GM12872 (cell line): ENCODE data around the gene KIF21B.

Experiments
- TF ChIP-seq, protein P1 (sequence below): IDR thresholded peaks from 3 replicates; pipeline ENCODE4 v1.5.1; 2011; ENCODE audit warnings: low read depth, mild to moderate bottlenecking, low read length, moderate library complexity; ENCODE audit not compliant: insufficient read depth

The KIF21B gene

GRCh38 chr1:201023920-201024624, 558 bp upstream of the KIF21B start:
- TF ChIP-seq, protein P1, sequence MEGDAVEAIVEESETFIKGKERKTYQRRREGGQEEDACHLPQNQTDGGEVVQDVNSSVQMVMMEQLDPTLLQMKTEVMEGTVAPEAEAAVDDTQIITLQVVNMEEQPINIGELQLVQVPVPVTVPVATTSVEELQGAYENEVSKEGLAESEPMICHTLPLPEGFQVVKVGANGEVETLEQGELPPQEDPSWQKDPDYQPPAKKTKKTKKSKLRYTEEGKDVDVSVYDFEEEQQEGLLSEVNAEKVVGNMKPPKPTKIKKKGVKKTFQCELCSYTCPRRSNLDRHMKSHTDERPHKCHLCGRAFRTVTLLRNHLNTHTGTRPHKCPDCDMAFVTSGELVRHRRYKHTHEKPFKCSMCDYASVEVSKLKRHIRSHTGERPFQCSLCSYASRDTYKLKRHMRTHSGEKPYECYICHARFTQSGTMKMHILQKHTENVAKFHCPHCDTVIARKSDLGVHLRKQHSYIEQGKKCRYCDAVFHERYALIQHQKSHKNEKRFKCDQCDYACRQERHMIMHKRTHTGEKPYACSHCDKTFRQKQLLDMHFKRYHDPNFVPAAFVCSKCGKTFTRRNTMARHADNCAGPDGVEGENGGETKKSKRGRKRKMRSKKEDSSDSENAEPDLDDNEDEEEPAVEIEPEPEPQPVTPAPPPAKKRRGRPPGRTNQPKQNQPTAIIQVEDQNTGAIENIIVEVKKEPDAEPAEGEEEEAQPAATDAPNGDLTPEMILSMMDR = no peak

DNA sequence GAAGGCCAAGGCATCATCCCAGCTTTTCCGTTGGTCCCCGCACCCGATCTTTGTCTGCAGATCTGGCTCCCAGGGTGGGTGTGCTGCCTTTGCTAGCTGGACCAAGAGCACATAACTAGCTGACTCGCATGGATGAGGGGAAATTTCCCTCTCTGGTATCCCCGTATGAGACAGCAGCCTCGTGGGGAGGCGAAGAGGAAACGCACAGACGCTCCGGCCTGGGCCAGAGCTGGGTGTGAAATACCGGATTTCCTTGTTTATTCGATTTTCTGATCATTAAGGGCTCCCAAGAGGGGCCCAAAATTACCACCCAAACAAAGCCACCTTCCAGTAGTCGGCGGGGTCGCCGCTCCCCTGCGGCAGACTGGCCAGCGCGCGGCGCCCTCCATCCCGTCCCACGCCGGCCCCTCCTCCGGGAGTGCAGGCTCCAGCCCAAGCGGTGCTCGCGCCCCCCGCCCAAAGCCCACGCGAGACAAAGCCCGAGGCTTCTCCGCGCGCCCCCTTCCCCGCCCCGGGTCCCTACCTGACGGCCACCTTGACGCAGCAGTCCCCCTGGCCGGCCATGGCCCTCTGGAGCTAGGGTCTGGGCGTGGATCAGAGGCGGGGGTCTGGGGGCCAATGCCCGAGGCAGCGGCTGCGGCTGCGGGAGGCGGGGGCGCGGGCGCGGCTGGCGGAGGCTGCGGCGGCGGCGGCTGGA, 546 bp downstream of the KIF21B start:
- TF ChIP-seq, protein P1 = no peak

- TF ChIP-seq, protein P1 = no peak
Measured at GRCh38 chr1:201022493-201022819, 1.1 kb downstream of the KIF21B start.

GRCh38 chr1:201021630-201022492, 1.7 kb downstream of the KIF21B start:
- TF ChIP-seq, protein P1 = no peak

- TF ChIP-seq, protein P1 = peak; percentile 71
Measured at GRCh38 chr1:201020721-201021629, 2.5 kb downstream of the KIF21B start.

GRCh38 chr1:201020040-201020591, 3.4 kb downstream of the KIF21B start:
- TF ChIP-seq, protein P1 = no peak
